Activated CD4-positive, alpha-beta T cell treated with anti-CD3 and anti-CD28 coated beads, Interleukin-2, amount 50 U/mL, for 4 hours (primary cell): ENCODE measurements around the gene ACOT11.

ENCODE experiments used
- DNase-seq, 2 experiments: peaks; one replicate each; pipeline ENCODE4 v3.0.0-alpha.2; 2020

The ACOT11 gene

DNA sequence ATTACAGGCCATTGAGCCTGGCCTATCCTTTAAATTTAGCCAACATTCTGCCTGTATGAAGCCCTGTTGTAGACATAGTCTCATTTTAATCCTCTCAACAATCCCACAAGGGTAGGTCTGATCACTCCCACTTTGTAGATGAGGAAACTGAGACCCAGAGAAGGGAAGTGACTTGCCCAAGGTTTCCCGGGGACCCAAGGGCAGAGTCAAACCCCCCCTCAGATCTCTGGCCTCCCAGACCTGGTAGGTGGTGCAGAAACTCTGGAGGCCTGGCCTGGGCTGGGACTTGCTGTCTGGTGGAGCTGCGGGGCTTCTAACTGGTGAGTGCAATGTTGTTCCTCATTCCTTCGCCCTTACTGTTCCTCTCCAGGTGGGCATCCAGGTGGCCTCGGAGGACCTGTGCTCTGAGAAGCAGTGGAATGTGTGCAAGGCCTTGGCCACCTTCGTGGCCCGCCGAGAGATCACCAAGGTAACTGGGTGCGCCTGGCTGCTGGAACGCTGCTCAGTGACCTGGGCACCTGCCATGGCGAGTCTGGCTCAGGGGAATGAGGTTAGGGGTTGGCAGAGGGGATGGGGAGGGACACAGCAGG is 45.6 kb downstream of the ACOT11 start:
- DNase-seq = no peak

DNA sequence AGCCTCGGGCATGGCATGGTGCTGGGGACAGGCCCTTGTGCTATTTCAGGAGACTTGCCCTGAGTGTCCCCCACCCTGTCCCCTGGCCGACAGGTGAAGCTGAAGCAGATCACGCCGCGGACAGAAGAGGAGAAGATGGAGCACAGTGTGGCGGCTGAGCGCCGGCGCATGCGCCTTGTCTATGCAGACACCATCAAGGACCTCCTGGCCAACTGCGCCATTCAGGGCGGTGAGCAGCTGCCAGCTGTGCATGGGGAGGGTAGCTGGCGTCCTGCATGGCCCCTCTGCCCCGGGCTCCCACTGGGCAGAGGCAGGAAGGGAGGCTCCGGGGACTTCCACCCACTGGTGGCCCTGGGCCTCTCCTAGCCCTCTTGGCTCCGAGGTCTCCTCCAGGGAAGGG is 46.4 kb downstream of the ACOT11 start:
- no peak for DNase-seq

DNA sequence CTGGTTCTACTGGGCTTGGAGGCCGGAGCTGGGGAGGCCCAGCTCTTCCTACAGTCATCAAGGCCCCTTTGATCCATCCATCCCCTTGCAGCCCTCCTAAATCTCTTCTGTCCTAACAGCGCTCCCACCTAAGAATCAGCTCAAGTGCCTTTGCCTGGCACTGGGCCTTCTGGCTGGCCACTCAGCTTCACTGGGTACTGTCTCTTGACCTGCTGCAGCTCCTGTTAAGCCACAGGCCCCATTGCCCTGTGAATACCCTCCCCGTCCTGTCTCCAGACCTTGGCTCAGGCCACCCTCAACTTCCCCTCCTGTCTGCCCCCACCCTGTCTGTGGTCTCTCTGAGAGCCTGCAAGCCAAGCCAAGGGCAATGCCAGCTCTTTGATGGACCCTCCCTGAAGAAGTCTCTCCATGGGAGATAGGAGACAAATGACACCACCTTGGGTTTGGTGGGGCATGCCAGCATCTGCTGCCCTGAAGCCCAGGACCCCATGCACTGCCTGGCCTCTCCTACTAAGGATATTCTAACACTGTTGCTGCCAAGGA is 48.0 kb downstream of the ACOT11 start:
- no peak for DNase-seq

DNA sequence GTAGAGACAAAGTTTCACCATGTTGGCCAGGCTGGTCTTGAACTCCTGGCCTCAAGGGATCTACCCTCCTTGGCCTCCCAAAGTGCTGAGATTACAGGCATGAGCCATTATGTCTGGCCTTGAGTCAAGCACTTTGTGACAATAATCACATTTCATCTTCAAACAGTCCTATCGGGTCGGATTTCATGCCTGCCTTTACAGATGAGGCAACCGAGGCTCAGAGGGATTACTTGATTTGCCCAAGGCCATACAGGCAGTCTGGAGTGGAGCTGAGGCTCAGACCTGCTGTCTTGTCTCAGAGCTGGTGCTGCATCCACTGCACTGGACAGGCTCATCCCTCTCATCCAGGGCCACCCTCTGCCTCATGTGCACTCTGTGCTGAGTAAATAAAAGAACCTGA is 48.7 kb downstream of the ACOT11 start:
- no peak for DNase-seq

DNA sequence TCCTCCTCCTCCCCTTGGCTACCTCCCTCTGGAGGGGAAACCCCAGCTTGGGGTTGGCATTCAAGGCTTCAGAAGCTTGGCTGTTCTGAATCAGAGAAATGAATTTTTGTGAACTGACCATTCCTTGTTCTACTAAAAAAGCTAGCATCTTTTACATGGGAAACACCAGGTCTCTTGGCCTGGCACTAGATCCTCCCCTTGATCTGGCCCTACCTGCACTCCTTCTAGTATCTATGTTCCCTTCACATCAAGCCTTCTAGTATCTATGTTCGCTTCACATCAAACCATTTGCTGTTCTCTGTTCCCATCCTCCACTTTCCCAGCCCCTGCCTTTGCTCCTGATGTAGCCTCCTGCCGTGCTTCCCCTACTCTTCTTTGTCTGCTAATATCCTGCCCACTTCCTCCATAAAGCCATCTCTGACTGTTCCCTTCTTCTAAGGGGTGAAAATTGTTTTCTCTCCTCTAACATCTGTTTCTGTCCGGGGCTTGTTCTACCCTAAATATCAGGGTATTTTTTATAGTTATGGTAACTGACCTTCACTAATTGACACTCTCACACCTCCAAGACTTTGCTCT is 49.5 kb downstream of the ACOT11 start:
- no peak for DNase-seq

DNA sequence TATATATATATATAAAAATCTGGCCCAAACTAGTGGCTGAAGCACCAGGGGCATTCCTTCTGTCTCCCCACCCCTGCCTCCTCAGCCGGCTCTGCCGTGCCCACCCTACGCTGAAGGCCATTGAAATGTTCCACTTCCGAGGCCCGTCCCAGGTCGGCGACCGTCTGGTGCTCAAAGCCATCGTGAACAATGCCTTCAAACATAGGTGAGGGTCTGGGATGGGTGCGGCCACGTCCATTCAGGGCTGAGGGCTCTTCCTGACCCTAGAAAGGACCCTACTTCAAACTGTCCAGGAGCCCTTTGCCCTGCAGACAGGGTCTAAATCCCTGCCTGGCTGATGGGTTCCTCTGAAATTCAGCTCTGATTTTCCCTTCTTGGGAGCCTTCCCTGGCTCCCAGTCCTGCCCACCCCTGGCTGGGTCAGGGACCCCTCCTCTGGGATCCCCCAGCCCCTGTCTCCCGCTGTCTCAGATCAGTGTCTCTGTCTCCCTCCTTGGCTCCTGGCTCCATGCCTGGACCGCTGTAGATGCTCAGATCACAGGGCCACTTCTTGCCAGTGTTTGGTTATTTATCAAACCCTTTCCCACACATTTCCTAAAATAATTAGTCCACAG is 51.3 kb downstream of the ACOT11 start:
- DNase-seq = no peak

DNA sequence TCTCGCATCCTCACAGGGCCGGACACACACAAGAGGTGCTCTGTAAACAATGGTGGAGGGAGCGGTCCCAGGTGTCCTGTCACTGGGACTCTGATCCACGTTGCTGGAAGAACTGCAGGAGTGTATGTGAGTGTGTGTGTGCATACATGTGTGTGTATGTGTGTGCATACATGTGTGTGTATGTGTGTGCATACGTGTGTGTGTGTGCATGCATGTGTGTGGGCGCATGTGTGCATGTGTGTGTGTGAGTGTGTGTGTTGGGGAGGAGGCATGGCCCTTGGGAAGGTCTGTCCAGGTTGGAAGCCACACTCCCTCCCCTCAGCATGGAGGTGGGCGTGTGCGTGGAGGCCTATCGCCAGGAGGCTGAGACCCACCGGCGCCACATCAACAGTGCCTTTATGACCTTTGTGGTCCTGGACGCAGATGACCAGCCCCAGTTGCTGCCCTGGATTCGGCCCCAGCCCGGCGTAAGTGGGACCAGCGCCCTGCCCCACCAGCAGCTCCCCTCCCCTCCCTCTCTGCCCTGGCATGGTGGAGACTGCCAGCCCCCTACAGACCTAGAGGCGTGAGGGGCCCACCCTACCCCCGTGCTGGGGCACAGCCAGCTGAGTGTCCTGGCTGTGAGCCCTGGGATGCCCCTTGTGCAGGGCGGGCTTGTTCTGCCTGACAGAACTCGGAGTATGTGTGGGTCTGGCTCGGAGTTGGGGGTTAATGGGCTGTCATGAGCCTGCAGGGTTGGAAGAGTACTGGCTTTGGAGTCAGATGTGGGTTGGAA is 53.1 kb downstream of the ACOT11 start:
- DNase-seq = no peak

DNA sequence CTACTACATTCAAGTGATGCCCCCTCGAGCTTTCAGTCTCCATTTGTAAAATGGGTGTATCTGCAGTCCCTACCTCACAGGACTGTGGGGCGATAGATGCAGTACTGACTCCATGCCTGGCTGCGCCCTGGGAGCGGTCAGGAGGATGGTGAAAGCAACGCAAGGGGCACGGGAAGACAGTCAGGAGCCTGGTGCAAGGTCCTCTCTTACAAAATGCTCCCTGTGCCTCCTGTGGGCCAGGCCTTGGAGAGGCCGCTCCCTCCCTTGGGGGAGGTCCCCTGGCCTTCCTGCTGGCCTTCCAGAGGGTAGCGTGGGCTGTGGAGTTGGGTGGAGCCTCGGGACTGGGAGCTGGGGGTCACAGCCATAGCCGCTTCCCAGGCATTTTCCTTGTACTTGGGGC is 53.7 kb downstream of the ACOT11 start:
- no peak for DNase-seq

DNA sequence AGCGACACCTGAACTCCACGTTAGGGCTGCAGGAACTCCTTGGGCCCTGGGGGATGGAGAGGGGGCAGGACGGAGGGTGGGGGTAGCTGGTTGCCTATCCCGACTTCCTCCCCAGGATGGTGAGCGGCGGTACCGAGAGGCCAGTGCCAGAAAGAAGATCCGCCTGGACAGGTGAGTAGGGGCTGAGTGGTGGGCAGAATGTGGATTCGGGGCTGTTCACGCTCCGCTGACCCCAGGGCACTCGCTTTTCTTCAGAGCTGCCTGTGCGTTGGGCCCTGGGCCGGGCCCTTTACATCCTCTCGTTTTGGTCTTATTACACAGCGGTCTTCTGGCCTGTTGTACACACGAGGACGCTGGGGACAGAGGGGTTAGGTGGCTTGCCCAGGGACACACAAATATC is 54.5 kb downstream of the ACOT11 start:
- no peak for DNase-seq

DNA sequence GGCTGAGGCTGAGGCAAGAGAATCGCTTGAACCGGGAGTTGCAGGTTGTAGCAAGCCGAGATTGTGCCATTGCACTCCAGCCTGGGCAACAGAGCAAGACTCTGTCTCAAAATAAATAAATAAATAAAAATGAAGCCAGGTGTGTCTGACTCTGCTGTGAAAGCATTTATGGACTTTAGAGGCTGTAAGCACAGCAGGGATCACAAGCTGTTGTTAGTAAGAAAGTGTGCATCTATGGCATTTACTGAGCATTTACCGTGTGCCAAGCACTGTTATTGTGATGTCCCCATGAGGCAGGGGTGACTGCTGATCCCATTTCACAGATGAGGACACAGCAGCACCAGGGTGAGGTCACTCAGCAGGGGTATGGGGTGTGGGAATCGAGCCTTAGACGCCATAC is 55.2 kb downstream of the ACOT11 start:
- DNase-seq = no peak

DNA sequence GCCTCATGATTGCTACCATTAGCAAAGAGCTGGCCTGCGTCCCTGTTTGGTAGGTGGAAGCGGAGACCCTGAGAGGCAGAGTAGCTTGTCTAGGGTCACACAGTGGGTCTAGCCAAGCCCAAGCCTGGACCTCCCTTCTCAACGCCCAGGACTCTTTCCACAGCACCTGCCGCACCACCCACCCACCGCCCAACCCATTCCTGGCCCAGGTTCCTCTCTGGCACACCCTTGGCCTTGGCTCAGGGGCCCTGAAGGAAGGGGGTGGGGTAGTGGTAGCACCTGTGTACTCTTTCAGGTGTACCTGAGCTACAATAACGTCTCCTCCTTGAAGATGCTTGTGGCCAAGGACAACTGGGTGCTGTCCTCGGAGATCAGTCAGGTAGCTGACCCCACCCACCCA is 56.0 kb downstream of the ACOT11 start:
- no peak for DNase-seq

DNA sequence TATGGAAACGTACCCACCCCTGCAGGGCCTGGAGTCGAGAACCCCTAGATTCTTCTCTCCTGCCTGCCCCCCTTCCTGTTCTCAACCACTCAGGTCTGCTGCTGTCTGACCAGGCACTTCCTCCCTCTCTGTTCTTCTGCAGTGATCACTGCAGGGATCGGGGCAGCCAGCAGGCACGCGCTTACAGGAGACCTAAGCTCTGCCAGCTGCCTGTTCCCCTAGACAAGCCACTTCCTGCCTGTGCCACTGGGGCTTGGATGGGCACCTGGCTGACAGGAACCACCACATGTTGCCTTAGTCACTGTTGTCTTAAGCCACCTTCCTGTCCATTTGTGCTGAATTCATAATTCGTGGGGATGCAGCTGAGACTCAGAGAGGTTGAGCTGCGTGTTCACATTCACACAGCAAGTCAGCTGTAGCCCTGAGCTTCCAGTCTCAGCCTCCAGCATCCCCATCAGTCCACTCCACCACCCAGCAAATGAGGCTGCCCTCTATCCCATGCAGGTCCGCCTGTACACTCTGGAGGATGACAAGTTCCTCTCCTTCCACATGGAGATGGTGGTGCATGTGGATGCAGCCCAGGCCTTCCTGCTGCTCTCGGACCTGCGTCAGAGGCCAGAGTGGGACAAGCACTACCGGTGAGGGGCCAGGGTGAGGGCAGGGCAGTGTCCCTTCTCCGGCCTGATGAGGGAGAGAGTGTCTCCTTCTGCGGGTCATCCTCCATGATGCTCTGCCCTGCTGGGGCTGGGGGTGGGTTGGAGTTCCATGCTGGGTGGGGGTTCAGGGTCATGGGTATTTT is 56.7 kb downstream of the ACOT11 start:
- no peak for DNase-seq

DNA sequence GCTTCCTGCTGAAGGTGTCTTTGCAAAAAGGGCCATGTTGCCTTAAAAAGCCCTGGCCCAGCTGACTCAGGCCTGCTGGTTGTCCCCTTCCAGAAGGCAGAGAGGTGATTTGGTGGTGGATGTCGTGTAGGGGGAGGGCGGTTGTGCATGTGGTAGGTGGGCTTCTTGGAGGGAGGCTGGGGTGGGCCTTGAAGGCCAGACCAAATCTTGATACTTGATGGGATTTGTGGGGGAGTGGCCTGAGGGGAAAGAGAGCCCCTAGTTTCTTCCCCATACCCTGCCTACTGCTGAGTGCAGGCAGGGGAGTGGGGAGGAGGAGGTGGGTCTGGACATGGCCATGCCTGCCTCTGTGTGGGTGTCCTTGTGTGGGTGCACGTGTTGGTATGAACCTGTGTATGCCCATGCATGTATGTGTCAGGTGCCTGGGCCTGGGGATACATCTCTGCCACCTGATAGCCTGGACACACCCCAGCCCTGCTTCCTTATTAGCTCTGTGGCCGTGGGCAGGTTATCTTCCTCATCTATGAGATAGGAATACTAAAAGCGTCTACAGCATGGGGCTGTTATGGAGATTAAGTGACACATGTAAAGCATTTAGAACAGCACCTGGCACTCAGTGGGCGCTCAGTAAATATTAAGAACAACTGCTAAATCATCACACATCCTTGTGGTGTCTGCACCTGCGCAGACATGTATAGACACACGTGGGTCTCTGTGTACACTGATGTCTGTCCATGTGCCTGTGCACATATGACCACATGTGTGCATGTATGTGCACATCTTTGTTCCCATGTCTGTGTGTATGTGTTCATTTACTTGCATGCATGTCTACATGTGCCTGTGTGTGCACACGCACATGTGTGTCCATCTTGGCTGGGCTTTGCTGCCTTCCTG is 58.3 kb downstream of the ACOT11 start:
- no peak for DNase-seq

DNA sequence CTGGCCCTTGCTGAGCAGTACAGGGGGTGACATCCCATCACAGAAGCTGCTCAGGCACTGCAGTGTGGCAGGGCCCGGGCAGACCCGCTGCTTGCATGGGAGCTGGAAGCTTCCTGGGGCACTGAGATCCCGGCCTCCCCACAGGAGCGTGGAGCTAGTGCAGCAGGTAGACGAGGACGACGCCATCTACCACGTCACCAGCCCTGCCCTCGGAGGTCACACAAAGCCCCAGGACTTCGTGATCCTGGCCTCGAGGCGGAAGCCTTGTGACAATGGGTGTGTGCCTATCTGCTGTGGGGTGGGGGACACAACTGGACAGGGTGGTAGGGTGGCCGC is 58.9 kb downstream of the ACOT11 start:
- no peak for DNase-seq

DNA sequence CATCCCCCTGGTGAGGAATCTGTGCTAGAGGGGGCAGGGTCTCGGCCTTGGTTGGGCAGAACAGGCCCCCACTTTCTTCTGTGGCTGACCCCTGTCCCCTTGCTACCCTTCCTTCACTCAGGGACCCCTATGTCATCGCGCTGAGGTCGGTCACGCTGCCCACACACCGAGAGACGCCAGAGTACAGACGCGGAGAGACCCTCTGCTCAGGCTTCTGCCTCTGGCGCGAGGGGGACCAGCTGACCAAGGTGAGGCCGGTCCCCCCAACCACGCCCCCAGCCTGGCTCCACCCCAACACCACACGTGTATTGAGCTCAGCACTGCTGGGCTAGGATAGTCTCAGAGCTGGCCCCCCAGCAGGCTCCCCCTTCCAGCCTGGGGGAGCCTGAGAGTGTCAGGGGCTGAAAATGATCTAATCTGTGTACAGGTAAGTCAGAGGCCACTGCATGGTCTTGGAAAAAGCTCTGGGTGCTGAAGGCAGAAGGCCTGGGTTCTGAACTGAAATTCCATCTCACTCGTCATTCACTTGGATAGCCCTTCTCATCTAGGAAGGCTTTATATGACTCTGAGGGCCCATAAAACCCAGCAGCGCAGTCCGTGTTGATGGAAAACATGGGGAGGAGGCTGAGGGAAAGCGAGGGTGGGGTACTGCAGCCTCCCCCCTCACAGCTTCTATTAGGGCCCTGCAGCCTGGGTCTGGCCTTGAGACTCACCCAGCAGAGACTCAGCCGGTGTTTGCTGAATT is 60.0 kb downstream of the ACOT11 start:
- no peak for DNase-seq

DNA sequence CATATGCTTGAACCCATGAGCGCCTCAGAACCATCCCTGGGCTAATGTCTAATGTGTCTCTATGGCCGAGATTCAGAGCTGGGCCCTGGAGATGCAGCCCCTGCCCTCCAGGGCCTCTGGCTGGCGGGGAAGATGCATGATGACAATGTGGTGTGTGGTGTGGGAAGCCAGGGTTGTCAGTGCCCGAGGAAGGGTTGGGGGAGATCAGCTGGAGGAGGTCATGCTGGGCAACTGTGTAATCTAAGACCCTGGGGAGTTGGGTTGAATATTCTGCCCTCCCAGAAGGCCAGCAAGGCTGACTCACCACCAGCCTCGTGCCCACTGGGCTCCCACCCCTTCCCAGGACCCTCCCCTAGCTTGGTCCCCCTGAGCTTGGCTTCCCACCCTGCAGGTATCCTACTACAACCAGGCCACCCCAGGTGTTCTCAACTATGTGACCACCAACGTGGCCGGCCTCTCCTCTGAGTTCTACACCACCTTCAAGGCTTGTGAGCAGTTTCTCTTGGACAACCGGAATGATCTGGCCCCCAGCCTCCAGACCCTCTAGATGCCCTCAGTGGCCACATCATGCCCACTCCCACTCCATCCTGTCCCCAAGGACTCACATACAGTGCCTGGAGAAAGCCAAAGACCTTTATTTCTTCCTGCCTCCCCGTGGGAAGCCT is 60.7 kb downstream of the ACOT11 start:
- no peak for DNase-seq

DNA sequence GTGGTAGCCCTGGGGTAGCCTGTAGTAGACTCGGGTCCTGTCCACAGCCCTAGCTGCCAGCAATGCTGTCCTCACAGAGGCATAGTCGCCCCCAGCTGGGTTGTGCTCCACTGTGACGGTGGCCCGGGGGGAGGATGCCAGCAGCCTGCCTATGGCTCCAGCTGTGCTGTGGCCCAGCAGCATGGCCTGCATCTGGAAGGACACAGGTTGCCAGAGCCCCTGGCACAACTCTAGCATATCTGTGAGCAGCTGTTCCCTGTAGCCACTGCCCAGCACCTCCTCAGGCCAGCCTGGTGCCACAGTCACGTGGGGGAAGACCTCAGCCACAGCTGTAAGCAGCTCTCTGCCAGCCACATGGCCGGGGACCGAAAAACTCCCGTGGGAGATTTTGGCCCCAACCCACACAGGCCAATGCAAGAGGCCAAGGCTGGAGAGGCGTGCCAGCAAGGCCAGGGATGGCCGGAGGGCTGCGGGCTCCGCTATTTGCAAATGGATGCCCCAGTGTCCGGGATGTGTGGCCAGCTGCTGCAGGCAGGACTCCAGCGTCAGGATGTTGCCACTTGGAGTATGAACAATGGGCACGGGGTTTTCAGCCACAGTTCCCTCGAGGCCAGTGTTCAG is 61.4 kb downstream of the ACOT11 start:
- no peak for DNase-seq

DNA sequence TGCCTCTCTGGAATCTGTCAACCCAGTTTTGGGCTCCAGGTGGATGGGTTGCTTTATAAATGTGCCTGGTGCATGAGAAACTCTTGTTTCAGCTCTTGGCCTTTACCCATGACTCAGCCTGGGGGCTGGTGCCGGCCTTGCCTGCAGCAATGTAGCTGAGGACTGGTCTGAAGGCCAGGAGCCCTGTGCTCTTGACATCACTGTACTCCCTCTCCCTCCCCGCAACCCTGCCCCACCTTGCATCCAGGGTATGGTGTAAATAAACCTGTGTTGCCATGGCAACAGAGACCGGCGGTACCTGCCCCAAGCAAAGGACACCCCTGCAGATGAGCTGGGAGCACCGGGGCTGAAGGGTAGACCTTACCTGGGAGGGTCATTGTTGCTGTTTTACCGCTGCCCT is 62.0 kb downstream of the ACOT11 start:
- DNase-seq = no peak

DNA sequence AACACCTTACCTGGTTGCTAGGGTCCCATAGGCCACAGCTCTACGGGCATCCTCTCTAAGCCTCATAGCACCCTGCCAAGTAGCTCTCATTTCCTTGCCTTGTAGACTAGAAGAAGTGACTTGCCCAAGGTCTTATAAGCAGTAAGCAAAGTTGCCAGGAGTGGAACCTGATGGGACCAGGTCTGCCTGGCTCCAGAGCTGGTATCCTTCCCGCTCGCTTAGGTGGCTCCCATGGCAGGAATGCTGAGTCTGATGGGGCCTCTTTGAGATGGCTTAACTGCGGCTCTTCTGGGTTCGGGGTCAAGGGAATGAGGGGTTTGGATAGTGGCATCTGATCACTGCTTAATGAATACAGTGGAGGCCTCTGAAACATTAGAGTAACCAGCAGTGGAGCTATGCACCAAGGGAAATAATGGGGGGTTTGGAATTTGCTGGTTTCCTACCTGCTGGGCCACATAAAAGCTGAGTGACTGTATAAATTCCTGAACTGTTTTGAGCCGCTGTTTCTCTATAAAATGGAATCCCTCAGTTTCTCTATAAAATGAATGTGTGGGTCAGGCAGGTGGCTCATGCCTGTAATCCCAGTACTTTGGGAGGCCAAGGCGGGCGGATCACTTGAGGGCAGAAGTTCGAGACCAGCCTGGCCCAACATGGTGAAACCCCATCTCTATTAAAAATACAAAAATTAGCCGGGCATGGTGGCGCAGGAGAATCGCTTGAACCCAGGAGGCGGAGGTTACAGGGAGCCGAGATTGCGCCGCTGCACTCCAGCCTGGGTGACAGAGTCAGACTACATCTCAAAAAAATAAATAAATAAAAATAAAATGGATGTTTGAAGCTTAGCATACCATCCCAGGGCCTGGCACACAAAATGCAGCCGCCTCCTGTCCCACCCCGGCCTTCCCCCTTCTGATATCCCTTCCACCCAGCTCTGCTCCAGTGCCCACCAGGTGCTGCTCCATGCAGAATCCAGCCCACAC is 62.9 kb downstream of the ACOT11 start:
- DNase-seq = no peak
